CD8-positive, alpha-beta memory T cell (primary cell): ENCODE data around the gene MYT1. TPM values are rescaled to one million over a fixed set of nuclear protein-coding genes. Genes with fewer than 3 reads are reported as not detected.

ENCODE experiments used
- CTCF ChIA-PET: fragments of 350-600 bp; sonication (Branson Sonifier 250); formaldehyde crosslinking; loops from one replicate; lab custom pipeline; 2021; ENCODE audit warnings: antibody characterized with exemption; lab: Charles Lee
- POLR2A ChIA-PET: fragments of 350-600 bp; sonication (Branson Sonifier 250); formaldehyde crosslinking; loops from one replicate; lab custom pipeline; 2021; ENCODE audit warnings: antibody characterized with exemption; lab: Charles Lee
- DNase-seq, 5 donors: peaks; one replicate each; pipeline versions ENCODE4 v3.0.0 to v3.0.0-alpha.2; 2020 to 2022; ENCODE audit warnings: mixed read lengths in 1 of 5
- H3K27ac ChIP-seq: one replicate; pipeline ENCODE4 v1.7.0; 2013; ENCODE audit warnings: low read depth, mild to moderate bottlenecking, low read length, moderate library complexity
- H3K27me3 ChIP-seq: 2 replicates; pipeline ENCODE4 v1.7.0; 2013; ENCODE audit warnings: low read length, mild to moderate bottlenecking; ENCODE audit not compliant: insufficient read depth, poor library complexity, severe bottlenecking
- H3K36me3 ChIP-seq: 2 replicates; pipeline ENCODE4 v1.7.0; 2013; ENCODE audit warnings: mild to moderate bottlenecking, low read length, moderate library complexity; ENCODE audit not compliant: insufficient read depth
- H3K4me1 ChIP-seq: 2 replicates; pipeline ENCODE4 v1.7.0; 2013; ENCODE audit warnings: mild to moderate bottlenecking, low read length, moderate library complexity; ENCODE audit not compliant: insufficient read depth
- H3K4me3 ChIP-seq: 2 replicates; pipeline ENCODE4 v1.7.0; 2013; ENCODE audit warnings: mild to moderate bottlenecking, low read length
- H3K9me3 ChIP-seq: 2 replicates; pipeline ENCODE4 v1.7.0; 2013; ENCODE audit warnings: mild to moderate bottlenecking, low read length
- H3K27ac Mint-ChIP-seq, 8 donors: one replicate each; pipeline ENCODE4 v1.8.0; 2020 to 2021; ENCODE audit warnings: mixed read lengths in 8 of 8, mild to moderate bottlenecking in 6 of 8, inconsistent platforms in 3 of 8, moderate library complexity in 3 of 8
- H3K27me3 Mint-ChIP-seq, 2 donors: one replicate each; pipeline ENCODE4 v1.8.0; 2020 to 2021; ENCODE audit warnings: mixed read lengths in 2 of 2, mild to moderate bottlenecking in 1 of 2, moderate library complexity in 1 of 2
- H3K36me3 Mint-ChIP-seq, 3 donors: one replicate each; pipeline ENCODE4 v1.8.0; 2020 to 2021; ENCODE audit warnings: mixed read lengths in 3 of 3, inconsistent platforms in 1 of 3, mild to moderate bottlenecking in 1 of 3
- H3K4me1 Mint-ChIP-seq, 3 donors: one replicate each; pipeline ENCODE4 v1.8.0; 2020 to 2021; ENCODE audit warnings: mixed read lengths in 3 of 3, inconsistent platforms in 1 of 3, mild to moderate bottlenecking in 1 of 3
- H3K4me3 Mint-ChIP-seq, 7 donors: one replicate each; pipeline ENCODE4 v1.8.0; 2020 to 2021; ENCODE audit warnings: mixed read lengths in 7 of 7, mild to moderate bottlenecking in 6 of 7, moderate library complexity in 4 of 7, inconsistent platforms in 2 of 7
- H3K9me3 Mint-ChIP-seq, 5 donors: one replicate each; pipeline ENCODE4 v1.8.0; 2020 to 2022; ENCODE audit warnings: mixed read lengths in 5 of 5, mild to moderate bottlenecking in 3 of 5, moderate library complexity in 2 of 5, inconsistent platforms in 1 of 5
- polyA plus RNA-seq: library from polyadenylated mRNA; unstranded; fragments of 300-500 nt; fragmentation: Illumina TruSeq; gene quantifications from one replicate; pipeline ENCODE4 v1.2.3, GENCODE V29; 2021
- total RNA-seq, 2 experiments: library from RNA; stranded (reverse); gene quantifications; one replicate each; pipeline ENCODE4 v1.2.3, GENCODE V29; 2021

Gene MYT1
- total and polyA plus RNA-seq, 3 experiments from 2014 or later = 0.07 TPM; not detected in 2

- Histone ChIP-seq H3K9me3 (no peaks in the 10 kb centered on the region), H3K4me1 (no peaks in the 10 kb centered on the region), H3K36me3 (no peaks in the 10 kb centered on the region), H3K4me3 (no peak overlapping the region), H3K27ac (no peak overlapping the region), H3K27me3 (peaks cover 5% of the 10 kb centered on the region)
- H3K9me3 Mint-ChIP-seq = no peaks in the 10 kb centered on the region
- ChIA-PET CTCF (no interaction called here), POLR2A (no interaction called here)
- DNase-seq = no peak
- H3K36me3 Mint-ChIP-seq = no peaks in the 10 kb centered on the region
- no peaks in the 10 kb centered on the region for H3K4me1 Mint-ChIP-seq
- H3K4me3 Mint-ChIP-seq = no peak overlapping the region
- H3K27ac Mint-ChIP-seq = no peak overlapping the region
- peaks cover 4 to 10% of the 10 kb centered on the region in 2 donors for H3K27me3 Mint-ChIP-seq
Measured at GRCh38 chr20:64154590-64155257, 9.5 kb upstream of the MYT1 start.

- no peak for DNase-seq
- Histone ChIP-seq H3K27ac (no peak overlapping the region), H3K36me3 (no peaks in the 10 kb centered on the region), H3K27me3 (peaks cover 13% of the 10 kb centered on the region), H3K9me3 (no peaks in the 10 kb centered on the region), H3K4me3 (no peak overlapping the region), H3K4me1 (no peaks in the 10 kb centered on the region)
- Mint-ChIP-seq H3K9me3 (no peaks in the 10 kb centered on the region), H3K27ac (peak overlapping the region in 1 of 8 donors; percentile 81), H3K4me1 (no peaks in the 10 kb centered on the region), H3K27me3 (peaks cover 4 to 16% of the 10 kb centered on the region in 2 donors), H3K4me3 (no peak overlapping the region), H3K36me3 (no peaks in the 10 kb centered on the region)
- ChIA-PET CTCF (no interaction called here), POLR2A (no interaction called here)
Measured at GRCh38 chr20:64155258-64156135, 8.8 kb upstream of the MYT1 start.

- Mint-ChIP-seq H3K27ac (no peak overlapping the region), H3K27me3 (peaks cover 10 to 24% of the 10 kb centered on the region in 2 donors), H3K9me3 (no peaks in the 10 kb centered on the region), H3K4me1 (no peaks in the 10 kb centered on the region), H3K4me3 (no peak overlapping the region), H3K36me3 (no peaks in the 10 kb centered on the region)
- H3K27ac ChIP-seq = no peak overlapping the region
- H3K36me3 ChIP-seq = no peaks in the 10 kb centered on the region
- no peak overlapping the region for H3K4me3 ChIP-seq
- no peak for DNase-seq
- no peaks in the 10 kb centered on the region for H3K4me1 ChIP-seq
- no peaks in the 10 kb centered on the region for H3K9me3 ChIP-seq
- ChIA-PET CTCF (no interaction called here), POLR2A (no interaction called here)
- peaks cover 21% of the 10 kb centered on the region for H3K27me3 ChIP-seq
Measured at GRCh38 chr20:64156136-64156885, 7.9 kb upstream of the MYT1 start.

GRCh38 chr20:64156886-64157875 lies 7.1 kb upstream of the MYT1 start:
- no peak overlapping the region for H3K4me3 ChIP-seq
- H3K4me1 ChIP-seq = no peaks in the 10 kb centered on the region
- H3K36me3 ChIP-seq = no peaks in the 10 kb centered on the region
- Mint-ChIP-seq H3K4me1 (no peaks in the 10 kb centered on the region), H3K27ac (no peak overlapping the region), H3K27me3 (peaks cover 19 to 32% of the 10 kb centered on the region in 2 donors), H3K9me3 (no peaks in the 10 kb centered on the region), H3K36me3 (no peaks in the 10 kb centered on the region), H3K4me3 (no peak overlapping the region)
- ChIA-PET CTCF (no interaction called here), POLR2A (no interaction called here)
- no peaks in the 10 kb centered on the region for H3K9me3 ChIP-seq
- H3K27me3 ChIP-seq = peaks cover 26% of the 10 kb centered on the region
- no peak for DNase-seq
- H3K27ac ChIP-seq = no peak overlapping the region

GRCh38 chr20:64157878-64158277 lies 6.4 kb upstream of the MYT1 start:
- no peak overlapping the region for H3K27ac ChIP-seq
- ChIA-PET CTCF (no interaction called here), POLR2A (no interaction called here)
- H3K36me3 Mint-ChIP-seq = no peaks in the 10 kb centered on the region
- no peaks in the 10 kb centered on the region for H3K9me3 Mint-ChIP-seq
- H3K27me3 Mint-ChIP-seq = peaks cover 21 to 39% of the 10 kb centered on the region in 2 donors
- no peak for DNase-seq
- no peak overlapping the region for H3K4me3 ChIP-seq
- no peak overlapping the region for H3K4me3 Mint-ChIP-seq
- no peaks in the 10 kb centered on the region for H3K4me1 ChIP-seq
- H3K4me1 Mint-ChIP-seq = no peaks in the 10 kb centered on the region
- H3K27ac Mint-ChIP-seq = no peak overlapping the region
- peaks cover 27% of the 10 kb centered on the region for H3K27me3 ChIP-seq
- no peaks in the 10 kb centered on the region for H3K9me3 ChIP-seq
- H3K36me3 ChIP-seq = no peaks in the 10 kb centered on the region

GRCh38 chr20:64158346-64159285 lies 5.6 kb upstream of the MYT1 start:
- CTCF ChIA-PET = no interaction called here

GRCh38 chr20:64159286-64159680 lies 5.0 kb upstream of the MYT1 start:
- Mint-ChIP-seq H3K36me3 (no peaks in the 10 kb centered on the region), H3K4me3 (no peak overlapping the region), H3K4me1 (no peaks in the 10 kb centered on the region), H3K27me3 (peaks cover 31 to 53% of the 10 kb centered on the region in 2 donors), H3K27ac (no peak overlapping the region), H3K9me3 (no peaks in the 10 kb centered on the region)
- no peak for DNase-seq
- H3K9me3 ChIP-seq = no peaks in the 10 kb centered on the region
- H3K36me3 ChIP-seq = no peaks in the 10 kb centered on the region
- no peak overlapping the region for H3K4me3 ChIP-seq
- no peak overlapping the region for H3K27ac ChIP-seq
- H3K4me1 ChIP-seq = no peaks in the 10 kb centered on the region
- H3K27me3 ChIP-seq = peaks cover 34% of the 10 kb centered on the region
- POLR2A ChIA-PET = no interaction called here
- CTCF ChIA-PET = no interaction called here

More at GRCh38 chr20:64158346-64159285, 5.6 kb upstream of the MYT1 start:
- Histone ChIP-seq H3K27ac (no peak overlapping the region), H3K4me3 (no peak overlapping the region), H3K4me1 (no peaks in the 10 kb centered on the region), H3K36me3 (no peaks in the 10 kb centered on the region), H3K27me3 (peaks cover 34% of the 10 kb centered on the region), H3K9me3 (no peaks in the 10 kb centered on the region)
- Mint-ChIP-seq H3K36me3 (no peaks in the 10 kb centered on the region), H3K9me3 (no peaks in the 10 kb centered on the region), H3K27me3 (peaks cover 27 to 47% of the 10 kb centered on the region in 2 donors), H3K27ac (no peak overlapping the region), H3K4me3 (no peak overlapping the region), H3K4me1 (no peaks in the 10 kb centered on the region)
- DNase-seq = no peak
- POLR2A ChIA-PET = no interaction called here
